ENCODE measurements around the gene SLC35A5. TPM values are rescaled to one million over a fixed set of nuclear protein-coding genes. Genes with fewer than 3 reads are reported as not detected.
"Not testable (repeated sequence)": the region's sequence is repeated elsewhere in the genome, so short reads cannot be mapped to it uniquely, and the experiment has no call there.

The SLC35A5 gene
- total RNA-seq (2014; rRNA removed; shearing (Covaris generic)) (53.0 and 56.4 TPM in 2 replicates), polyA plus RNA-seq (2016; fragmentation: Nextera tagmentation; extraction: Ambion mirVana) (48.5 and 48.6 TPM in 2 replicates)

GRCh38 chr3:112561734-112562529, at the start of gene SLC35A5, which contains the start of gene ATG3:
SLC35A5 (plus strand) TSS chr3:112562045; CDS start chr3:112563404, 1,359 bp downstream.
ATG3 (minus strand) TSS chr3:112561962; CDS start chr3:112561528, 434 bp downstream.
- peak within 1 kb of the TSS; percentile 90 for H3K27ac ChIP-seq
- no peaks in the 10 kb centered on the region for H3K9me3 ChIP-seq (ENCODE audit: low read depth)
- no peaks in the 10 kb centered on the region for H3K9me2 ChIP-seq (ENCODE audit: insufficient read depth)
- H3K4me1 ChIP-seq (ENCODE audit: insufficient read depth): peaks cover 16% of the 10 kb centered on the region
- H3K27me3 ChIP-seq (replicated peaks; ENCODE audit: insufficient read depth): no peaks in the 10 kb centered on the region
- 0 to 2% methylated on average over 51 to 57 of the region's 58 CpGs for WGBS, 2 experiments (ENCODE audit: low coverage in 1 of 2, low lambda C conversion rate in 2 of 2, missing lambda C conversion rate in 2 of 2)
- H3K79me2 ChIP-seq (ENCODE audit: insufficient read depth): peaks cover 59% of the 10 kb centered on the region
- peak; percentile 99 for DNase-seq
- no peaks in the 10 kb centered on the region for H4K20me1 ChIP-seq (ENCODE audit: insufficient read depth)
- peak within 1 kb of the TSS; percentile 95 for H3K4me2 ChIP-seq (ENCODE audit: unreplicated experiment)
- no peak for TF ChIP-seq EZH2 (IDR thresholded peaks at IDR 0.05; ENCODE audit: insufficient read depth, poor library complexity, severe bottlenecking)
- TF ChIP-seq EZH2phosphoT487 (IDR thresholded peaks at IDR 0.05; ENCODE audit: insufficient read depth, low read depth): no peak
- H3F3A ChIP-seq (ENCODE audit: insufficient read depth): peaks cover 10% of the 10 kb centered on the region
- H3K4me3 ChIP-seq: peak within 1 kb of the TSS; percentile 76
- in situ Hi-C loops (cut with MboI): no loop called here
- H2AFZ ChIP-seq: peak within 1 kb of the TSS; percentile 91
- 0 out of 2 replicates have a peak, but pooled peaks cover 7% of the 10 kb centered on the region for H3K36me3 ChIP-seq (ENCODE audit: low read depth)
- H3K9ac ChIP-seq: peak within 1 kb of the TSS; percentile 92

GRCh38 chr3:112512320-112512719, 49.5 kb upstream of the SLC35A5 start:
- Histone ChIP-seq H4K20me1 (ENCODE audit: insufficient read depth) (no peaks in the 10 kb centered on the region), H3K36me3 (ENCODE audit: low read depth) (no peaks in the 10 kb centered on the region), H3K4me3 (no peak overlapping the region), H3K27me3 (replicated peaks; ENCODE audit: insufficient read depth) (no peaks in the 10 kb centered on the region), H3K27ac (no peak overlapping the region), H3K9ac (no peak overlapping the region), H2AFZ (no peak overlapping the region), H3K4me1 (ENCODE audit: insufficient read depth) (no peaks in the 10 kb centered on the region), H3K9me2 (ENCODE audit: insufficient read depth) (no peaks in the 10 kb centered on the region), H3K4me2 (ENCODE audit: unreplicated experiment) (no peak overlapping the region), H3K79me2 (ENCODE audit: insufficient read depth) (no peaks in the 10 kb centered on the region), H3F3A (ENCODE audit: insufficient read depth) (no peaks in the 10 kb centered on the region), H3K9me3 (ENCODE audit: low read depth) (no peaks in the 10 kb centered on the region)
- DNase-seq: no peak
- in situ Hi-C loops (cut with MboI): loop anchor here (10.0 to 25.0 kb wide), 2 partner anchors 178 to 375 kb away; partner anchors contain the start of genes CD200 and GCSAM
- no peak for TF ChIP-seq EZH2phosphoT487 (IDR thresholded peaks at IDR 0.05; ENCODE audit: insufficient read depth, low read depth)
- no peak for TF ChIP-seq EZH2 (IDR thresholded peaks at IDR 0.05; ENCODE audit: insufficient read depth, poor library complexity, severe bottlenecking)

- WGBS, 2 experiments (ENCODE audit: low coverage in 1 of 2, low lambda C conversion rate in 2 of 2, missing lambda C conversion rate in 2 of 2): 52 to 70% methylated on average over 2 of the region's 2 CpGs
- H3K9me3 ChIP-seq (ENCODE audit: low read depth): no peaks in the 10 kb centered on the region
- H3K9ac ChIP-seq: no peak overlapping the region
- H4K20me1 ChIP-seq (ENCODE audit: insufficient read depth): no peaks in the 10 kb centered on the region
- no peaks in the 10 kb centered on the region for H3F3A ChIP-seq (ENCODE audit: insufficient read depth)
- no peak overlapping the region for H3K4me3 ChIP-seq
- H3K9me2 ChIP-seq (ENCODE audit: insufficient read depth): no peaks in the 10 kb centered on the region
- H3K36me3 ChIP-seq (ENCODE audit: low read depth): no peaks in the 10 kb centered on the region
- in situ Hi-C loops (cut with MboI): loop anchor here (10.0 to 25.0 kb wide), 2 partner anchors 180 to 377 kb away; partner anchors contain the start of genes CD200 and GCSAM
- no peak overlapping the region for H3K4me2 ChIP-seq (ENCODE audit: unreplicated experiment)
- TF ChIP-seq EZH2 (IDR thresholded peaks at IDR 0.05; ENCODE audit: insufficient read depth, poor library complexity, severe bottlenecking): no peak
- TF ChIP-seq EZH2phosphoT487 (IDR thresholded peaks at IDR 0.05; ENCODE audit: insufficient read depth, low read depth): no peak
- peak; percentile 34 for DNase-seq
- no peak overlapping the region for H3K27ac ChIP-seq
- no peaks in the 10 kb centered on the region for H3K27me3 ChIP-seq (replicated peaks; ENCODE audit: insufficient read depth)
- no peaks in the 10 kb centered on the region for H3K79me2 ChIP-seq (ENCODE audit: insufficient read depth)
- H2AFZ ChIP-seq: no peak overlapping the region
- H3K4me1 ChIP-seq (ENCODE audit: insufficient read depth): no peaks in the 10 kb centered on the region
These were observed 47.2 kb upstream of the SLC35A5 start for GRCh38 chr3:112514527-112515128.

GRCh38 chr3:112518970-112519369, 42.9 kb upstream of the SLC35A5 start:
- in situ Hi-C loops (cut with MboI): loop anchor here (10.0 to 25.0 kb wide), 2 partner anchors 184 to 382 kb away; partner anchors contain the start of genes CD200 and GCSAM
- H4K20me1 ChIP-seq (ENCODE audit: insufficient read depth); H3K79me2 ChIP-seq (ENCODE audit: insufficient read depth); H3K27me3 ChIP-seq (replicated peaks; ENCODE audit: insufficient read depth); H2AFZ ChIP-seq; H3K9me2 ChIP-seq (ENCODE audit: insufficient read depth); H3K36me3 ChIP-seq (ENCODE audit: low read depth); H3K4me1 ChIP-seq (ENCODE audit: insufficient read depth); H3F3A ChIP-seq (ENCODE audit: insufficient read depth); DNase-seq; H3K9ac ChIP-seq; H3K4me2 ChIP-seq (ENCODE audit: unreplicated experiment); H3K9me3 ChIP-seq (ENCODE audit: low read depth); H3K27ac ChIP-seq; H3K4me3 ChIP-seq: not testable (repeated sequence)
- WGBS, 2 experiments (ENCODE audit: low coverage in 1 of 2, low lambda C conversion rate in 2 of 2, missing lambda C conversion rate in 2 of 2): 52 to 58% methylated on average over 3 of the region's 3 CpGs
